ENCODE measurements around the gene RNLS. TPM values are rescaled to one million over a fixed set of nuclear protein-coding genes. Genes with fewer than 3 reads are reported as not detected.

The RNLS gene
- total RNA-seq, 1 donor from 2014 or later: 24.7 TPM

- Histone ChIP-seq H3K36me3 (ENCODE audit: control insufficient read depth, insufficient read depth, low read length) (no peaks in the 10 kb centered on the region), H3K4me3 (ENCODE audit: low read depth, low read length) (no peak overlapping the region), H3K27me3 (ENCODE audit: control insufficient read depth, insufficient read depth, low read length) (no peaks in the 10 kb centered on the region)
- no peak for TF ChIP-seq CTCF (IDR thresholded peaks at IDR 0.05; ENCODE audit: insufficient read depth, low read length, poor library complexity, severe bottlenecking)
- DNase-seq (ENCODE audit: low read depth): no peak
Observed at GRCh38 chr10:88507826-88508453, 75.2 kb downstream of the RNLS start.

- no peaks in the 10 kb centered on the region for H3K27me3 ChIP-seq (ENCODE audit: control insufficient read depth, insufficient read depth, low read length)
- TF ChIP-seq CTCF (IDR thresholded peaks at IDR 0.05; ENCODE audit: insufficient read depth, low read length, poor library complexity, severe bottlenecking): no peak
- no peak overlapping the region for H3K4me3 ChIP-seq (ENCODE audit: low read depth, low read length)
- no peaks in the 10 kb centered on the region for H3K36me3 ChIP-seq (ENCODE audit: control insufficient read depth, insufficient read depth, low read length)
- DNase-seq (ENCODE audit: low read depth): no peak
Observed at GRCh38 chr10:88507404-88507803, 75.7 kb downstream of the RNLS start.

GRCh38 chr10:88505680-88506215, 77.4 kb downstream of the RNLS start:
- Histone ChIP-seq H3K36me3 (ENCODE audit: control insufficient read depth, insufficient read depth, low read length) (no peaks in the 10 kb centered on the region), H3K27me3 (ENCODE audit: control insufficient read depth, insufficient read depth, low read length) (no peaks in the 10 kb centered on the region), H3K4me3 (ENCODE audit: low read depth, low read length) (no peak overlapping the region)
- TF ChIP-seq CTCF (IDR thresholded peaks at IDR 0.05; ENCODE audit: insufficient read depth, low read length, poor library complexity, severe bottlenecking): no peak
- no peak for DNase-seq (ENCODE audit: low read depth)

GRCh38 chr10:88505265-88505664, 77.9 kb downstream of the RNLS start:
- no peaks in the 10 kb centered on the region for H3K27me3 ChIP-seq (ENCODE audit: control insufficient read depth, insufficient read depth, low read length)
- no peak for TF ChIP-seq CTCF (IDR thresholded peaks at IDR 0.05; ENCODE audit: insufficient read depth, low read length, poor library complexity, severe bottlenecking)
- no peaks in the 10 kb centered on the region for H3K36me3 ChIP-seq (ENCODE audit: control insufficient read depth, insufficient read depth, low read length)
- no peak for DNase-seq (ENCODE audit: low read depth)
- H3K4me3 ChIP-seq (ENCODE audit: low read depth, low read length): no peak overlapping the region

GRCh38 chr10:88500656-88501055, 82.5 kb downstream of the RNLS start:
- no peak for TF ChIP-seq CTCF (IDR thresholded peaks at IDR 0.05; ENCODE audit: insufficient read depth, low read length, poor library complexity, severe bottlenecking)
- DNase-seq (ENCODE audit: low read depth): no peak

More at GRCh38 chr10:88500656-88501055, 82.5 kb downstream of the RNLS start:
- no peaks in the 10 kb centered on the region for H3K36me3 ChIP-seq (ENCODE audit: control insufficient read depth, insufficient read depth, low read length)
- no peak overlapping the region for H3K4me3 ChIP-seq (ENCODE audit: low read depth, low read length)
- no peaks in the 10 kb centered on the region for H3K27me3 ChIP-seq (ENCODE audit: control insufficient read depth, insufficient read depth, low read length)
